PC-9 (cell line): ENCODE data around the gene PTGES. TPM values are rescaled to one million over a fixed set of nuclear protein-coding genes. Genes with fewer than 3 reads are reported as not detected.
A peak's percentile ranks its signal among the peaks of the same experiment; 100 is the strongest.

Source experiments
- BruUV-seq: library from RNA; stranded (reverse); fragments of 400-500 nt; replicated peaks from 2 replicates; lab custom pipeline; 2021; lab: Mats Ljungman, UMichigan
- CTCF ChIA-PET: fragments of 300-600 bp; sonication (Branson Sonifier 250); formaldehyde crosslinking; loops from one replicate; lab custom pipeline; 2022; ENCODE audit warnings: antibody characterized with exemption; lab: Charles Lee
- POLR2A ChIA-PET: fragments of 300-600 bp; sonication (Branson Sonifier 250); formaldehyde crosslinking; loops from one replicate; lab custom pipeline; 2022; ENCODE audit warnings: antibody characterized with exemption; ENCODE audit not compliant: unreplicated experiment; lab: Charles Lee
- DNase-seq, 2 experiments: peaks; one replicate each; pipeline versions ENCODE4 v3.0.0 to v3.0.0-alpha.2; 2015 to 2022; ENCODE audit warnings: mixed read lengths in 1 of 2
- H2AFZ ChIP-seq: fragments of 200-600 bp; sonication (generic); 2 replicates; pipeline ENCODE4 v1.8.1; 2017; ENCODE audit warnings: antibody characterized with exemption
- H3F3A ChIP-seq: fragments of 200-600 bp; sonication (generic); 2 replicates; pipeline ENCODE4 v1.8.1; 2017; ENCODE audit warnings: antibody characterized with exemption, mild to moderate bottlenecking, low read depth; ENCODE audit not compliant: insufficient read depth
- H3K27ac ChIP-seq: fragments of 200-600 bp; sonication (generic); 2 replicates; pipeline ENCODE4 v1.6.1; 2016; ENCODE audit warnings: mixed run types
- H3K27me3 ChIP-seq: fragments of 200-600 bp; sonication (generic); 2 replicates; pipeline ENCODE4 v1.6.1; 2016; ENCODE audit warnings: low read depth, mixed run types; ENCODE audit not compliant: insufficient read depth
- H3K36me3 ChIP-seq: fragments of 200-600 bp; sonication (generic); 2 replicates; pipeline ENCODE4 v1.6.1; 2016; ENCODE audit warnings: low read depth, mixed run types
- H3K4me1 ChIP-seq: fragments of 200-600 bp; sonication (generic); replicated peaks from 2 replicates; pipeline ENCODE4 v1.6.1; 2016; ENCODE audit warnings: mixed run types; ENCODE audit not compliant: insufficient read depth
- H3K4me2 ChIP-seq: fragments of 200-600 bp; sonication (generic); 2 replicates; pipeline ENCODE4 v1.6.1; 2017; ENCODE audit warnings: mixed run types
- H3K4me3 ChIP-seq: fragments of 200-600 bp; sonication (generic); 2 replicates; pipeline ENCODE4 v1.6.1; 2016; ENCODE audit warnings: mixed run types
- H3K79me2 ChIP-seq: fragments of 200-600 bp; sonication (generic); 2 replicates; pipeline ENCODE4 v1.6.1; 2017; ENCODE audit warnings: low read depth, mixed run types
- H3K9me2 ChIP-seq: fragments of 200-600 bp; sonication (generic); 2 replicates; pipeline ENCODE4 v1.8.1; 2017; ENCODE audit warnings: mild to moderate bottlenecking; ENCODE audit not compliant: insufficient read depth
- H3K9me3 ChIP-seq: fragments of 200-600 bp; sonication (generic); 2 replicates; pipeline ENCODE4 v1.8.1; 2016; ENCODE audit warnings: low read depth; ENCODE audit not compliant: insufficient read depth
- H4K20me1 ChIP-seq: fragments of 200-600 bp; sonication (generic); 2 replicates; pipeline ENCODE4 v1.8.1; 2017; ENCODE audit not compliant: insufficient read depth
- CTCF ChIP-seq: fragments of 200-600 bp; sonication (generic); conservative IDR thresholded peaks from 2 replicates; pipeline ENCODE4 v1.6.1; 2017; ENCODE audit warnings: mixed run types, antibody characterized with exemption, mild to moderate bottlenecking, moderate library complexity
- EZH2 ChIP-seq: fragments of 200-600 bp; sonication (generic); IDR thresholded peaks from 2 replicates; pipeline ENCODE4 v1.8.0; 2017; ENCODE audit warnings: antibody characterized with exemption, low read depth
- intact Hi-C: fragments of 100-400 bp; cut with micrococcal nuclease; formaldehyde crosslinking; loops from one replicate; pipeline ENCODE4 v1.10.0; 2022; ENCODE audit not compliant: unreplicated experiment
- total RNA-seq: library from RNA; stranded (reverse); gene quantifications from 2 replicates; pipeline ENCODE4 v1.2.3, GENCODE V29; 2021

Gene PTGES
- total RNA-seq, 1 experiment from 2014 or later = 119 TPM

GRCh38 chr9:129720865-129721545 is 31.8 kb downstream of the PTGES start:
- no peak overlapping the region for H3K27ac ChIP-seq
- H3K79me2 ChIP-seq = no peaks in the 10 kb centered on the region
- H3K4me3 ChIP-seq = no peak overlapping the region
- POLR2A ChIA-PET = no interaction called here
- H3F3A ChIP-seq = peaks cover under 1% of the 10 kb centered on the region; the same call in 1 of the 2 replicates
- H3K4me1 ChIP-seq = no peaks in the 10 kb centered on the region
- TF ChIP-seq CTCF = peak; percentile 45; the same call in 1 of the 2 replicates
- TF ChIP-seq EZH2 = no peak
- H2AFZ ChIP-seq = no peak overlapping the region
- no peak overlapping the region for H3K4me2 ChIP-seq
- no peaks in the 10 kb centered on the region for H3K9me2 ChIP-seq
- no peak for DNase-seq
- no peaks in the 10 kb centered on the region for H3K9me3 ChIP-seq
- BruUV-seq = no TSS peak
- no peaks in the 10 kb centered on the region for H4K20me1 ChIP-seq
- H3K27me3 ChIP-seq = no peaks in the 10 kb centered on the region
- CTCF ChIA-PET = interaction anchor here (1.4 kb wide), 1 partner anchor 60 kb away, joined by 6 read pairs; no protein-coding TSS in a partner anchor
- intact Hi-C loops = no loop called here
- H3K36me3 ChIP-seq = no peaks in the 10 kb centered on the region

DNA sequence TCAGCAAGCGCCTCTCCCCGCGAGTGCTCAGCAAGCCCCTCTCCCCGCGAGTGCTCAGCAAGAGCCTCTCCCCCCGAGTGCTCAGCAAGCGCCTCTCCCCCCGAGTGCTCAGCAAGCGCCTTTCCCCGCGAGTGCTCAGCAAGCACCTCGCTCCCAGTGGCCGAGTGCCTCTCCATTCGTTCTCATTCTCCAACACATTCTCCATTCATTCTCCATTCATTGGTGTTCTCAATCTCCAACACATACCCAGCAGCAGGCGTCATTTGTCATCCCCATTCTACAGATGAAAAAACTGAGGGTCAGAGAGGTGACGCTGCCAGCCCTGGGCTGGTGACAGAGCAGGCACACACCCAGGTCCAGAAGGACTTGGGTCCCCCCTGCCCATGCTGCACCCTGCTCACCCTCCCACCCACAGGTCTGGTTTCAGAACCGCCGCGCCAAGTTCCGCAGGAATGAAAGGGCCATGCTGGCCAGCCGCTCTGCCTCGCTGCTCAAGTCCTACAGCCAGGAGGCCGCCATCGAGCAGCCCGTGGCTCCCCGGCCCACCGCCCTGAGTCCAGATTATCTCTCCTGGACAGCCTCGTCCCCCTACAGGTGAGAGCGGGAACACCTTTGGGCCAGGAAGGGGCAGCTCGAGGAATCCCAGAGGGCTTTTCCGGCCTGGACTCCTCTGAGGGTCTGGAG is 32.5 kb downstream of the PTGES start:
- Histone ChIP-seq H3K4me1 (no peaks in the 10 kb centered on the region), H4K20me1 (no peaks in the 10 kb centered on the region), H3K9me3 (no peaks in the 10 kb centered on the region), H3K36me3 (no peaks in the 10 kb centered on the region), H3K27me3 (no peaks in the 10 kb centered on the region), H3K9me2 (no peaks in the 10 kb centered on the region), H3F3A (no peaks in the 10 kb centered on the region), H3K27ac (no peak overlapping the region), H3K4me2 (no peak overlapping the region), H2AFZ (no peak overlapping the region), H3K4me3 (no peak overlapping the region), H3K79me2 (no peaks in the 10 kb centered on the region)
- TF ChIP-seq CTCF (peak; percentile 45), EZH2 (no peak)
- ChIA-PET CTCF (no interaction called here), POLR2A (no interaction called here)
- intact Hi-C loops = no loop called here
- no TSS peak for BruUV-seq
- DNase-seq = no peak

DNA sequence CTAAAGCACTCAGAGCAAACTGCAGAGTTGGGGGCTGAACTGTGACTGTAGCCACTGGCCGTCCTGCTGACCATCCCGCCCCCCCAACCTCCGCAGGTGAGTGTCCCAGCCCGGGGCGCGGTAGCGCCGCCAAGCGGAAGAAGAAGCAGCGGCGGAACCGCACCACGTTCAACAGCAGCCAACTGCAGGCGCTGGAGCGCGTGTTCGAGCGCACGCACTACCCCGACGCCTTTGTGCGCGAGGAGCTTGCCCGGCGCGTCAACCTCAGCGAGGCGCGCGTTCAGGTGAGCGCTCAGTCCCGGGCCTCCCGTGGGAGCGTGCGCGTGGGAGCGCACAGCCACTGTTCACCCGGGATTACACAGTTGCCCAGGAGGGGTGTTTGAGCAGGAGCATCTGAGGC is 33.7 kb downstream of the PTGES start:
- no peak for TF ChIP-seq CTCF
- no peak for TF ChIP-seq EZH2
- Histone ChIP-seq H3K4me3 (no peak overlapping the region), H3K27ac (no peak overlapping the region), H3K9me2 (no peaks in the 10 kb centered on the region), H3K79me2 (no peaks in the 10 kb centered on the region), H3F3A (no peaks in the 10 kb centered on the region), H3K4me1 (no peaks in the 10 kb centered on the region), H3K27me3 (no peaks in the 10 kb centered on the region), H3K9me3 (no peaks in the 10 kb centered on the region), H3K4me2 (no peak overlapping the region), H2AFZ (no peak overlapping the region), H3K36me3 (no peaks in the 10 kb centered on the region), H4K20me1 (no peaks in the 10 kb centered on the region)
- intact Hi-C loops = no loop called here
- ChIA-PET POLR2A (no interaction called here), CTCF (no interaction called here)
- DNase-seq = no peak
- BruUV-seq = no TSS peak
